ENCODE results near the gene CPNE8. TPM values are rescaled to one million over a fixed set of nuclear protein-coding genes. Genes with fewer than 3 reads are reported as not detected.

Gene CPNE8
- total and polyA plus RNA-seq, 2 experiments from 2014 or later = 5.9 to 14.5 TPM

GRCh38 chr12:38785381-38785780 lies 120.0 kb downstream of the CPNE8 start:
- Histone ChIP-seq H3K4me1 (ENCODE audit: insufficient read depth) (no peaks in the 10 kb centered on the region), H3K4me2 (no peak overlapping the region), H3K27ac (no peak overlapping the region), H2AFZ (no peak overlapping the region), H3K4me3 (no peak overlapping the region), H3K27me3 (no peaks in the 10 kb centered on the region), H4K20me1 (ENCODE audit: insufficient read depth, poor library complexity, severe bottlenecking) (no peaks in the 10 kb centered on the region), H3K36me3 (replicated peaks; ENCODE audit: insufficient read depth, low read depth) (no peaks in the 10 kb centered on the region), H3K79me2 (no peaks in the 10 kb centered on the region), H3K9me3 (ENCODE audit: low read depth) (peaks cover 7% of the 10 kb centered on the region), H3K9me2 (replicated peaks; ENCODE audit: insufficient read depth) (no peaks in the 10 kb centered on the region)
- no peak for DNase-seq (ENCODE audit: low spot score)
- TF ChIP-seq EZH2 (IDR thresholded peaks at IDR 0.05; ENCODE audit: borderline replicate concordance) (no peak), CTCF (IDR thresholded peaks at IDR 0.05; ENCODE audit: poor library complexity) (no peak), EZH2phosphoT487 (IDR thresholded peaks at IDR 0.05; ENCODE audit: low read depth, severe bottlenecking, unreplicated experiment) (no peak)
- WGBS (ENCODE audit: low lambda C conversion rate, missing lambda C conversion rate) = 71% methylated on average over 1 of the region's 1 CpG

- Histone ChIP-seq H3K36me3 (replicated peaks; ENCODE audit: insufficient read depth, low read depth) (no peaks in the 10 kb centered on the region), H3K9me2 (replicated peaks; ENCODE audit: insufficient read depth) (no peaks in the 10 kb centered on the region), H3K9me3 (ENCODE audit: low read depth) (peaks cover 5% of the 10 kb centered on the region), H3K4me3 (no peak overlapping the region), H3K27me3 (no peaks in the 10 kb centered on the region), H3K79me2 (no peaks in the 10 kb centered on the region), H3K4me2 (no peak overlapping the region), H3K27ac (no peak overlapping the region), H3K4me1 (ENCODE audit: insufficient read depth) (no peaks in the 10 kb centered on the region), H4K20me1 (ENCODE audit: insufficient read depth, poor library complexity, severe bottlenecking) (no peaks in the 10 kb centered on the region), H2AFZ (no peak overlapping the region)
- TF ChIP-seq EZH2phosphoT487 (IDR thresholded peaks at IDR 0.05; ENCODE audit: low read depth, severe bottlenecking, unreplicated experiment) (no peak), CTCF (IDR thresholded peaks at IDR 0.05; ENCODE audit: poor library complexity) (no peak), EZH2 (IDR thresholded peaks at IDR 0.05; ENCODE audit: borderline replicate concordance) (no peak)
- DNase-seq (ENCODE audit: low spot score) = no peak
- WGBS (ENCODE audit: low lambda C conversion rate, missing lambda C conversion rate) = 78% methylated on average over 2 of the region's 2 CpGs
These were observed 122.1 kb downstream of the CPNE8 start for GRCh38 chr12:38783304-38783703.

- H3K27ac ChIP-seq = no peak overlapping the region
- no peaks in the 10 kb centered on the region for H3K36me3 ChIP-seq (replicated peaks; ENCODE audit: insufficient read depth, low read depth)
- no peak for DNase-seq (ENCODE audit: low spot score)
- no peaks in the 10 kb centered on the region for H3K9me2 ChIP-seq (replicated peaks; ENCODE audit: insufficient read depth)
- H3K4me3 ChIP-seq = no peak overlapping the region
- TF ChIP-seq EZH2phosphoT487 (IDR thresholded peaks at IDR 0.05; ENCODE audit: low read depth, severe bottlenecking, unreplicated experiment) (no peak), CTCF (IDR thresholded peaks at IDR 0.05; ENCODE audit: poor library complexity) (no peak), EZH2 (IDR thresholded peaks at IDR 0.05; ENCODE audit: borderline replicate concordance) (no peak)
- H3K4me1 ChIP-seq (ENCODE audit: insufficient read depth) = no peaks in the 10 kb centered on the region
- H3K79me2 ChIP-seq = no peaks in the 10 kb centered on the region
- no peak overlapping the region for H3K4me2 ChIP-seq
- no peaks in the 10 kb centered on the region for H3K27me3 ChIP-seq
- H3K9me3 ChIP-seq (ENCODE audit: low read depth) = no peaks in the 10 kb centered on the region
- H2AFZ ChIP-seq = no peak overlapping the region
- no peaks in the 10 kb centered on the region for H4K20me1 ChIP-seq (ENCODE audit: insufficient read depth, poor library complexity, severe bottlenecking)
These were observed 123.0 kb downstream of the CPNE8 start for GRCh38 chr12:38782359-38782758.

GRCh38 chr12:38776647-38777046 lies 128.7 kb downstream of the CPNE8 start:
- TF ChIP-seq CTCF (IDR thresholded peaks at IDR 0.05; ENCODE audit: poor library complexity) (no peak), EZH2 (IDR thresholded peaks at IDR 0.05; ENCODE audit: borderline replicate concordance) (no peak), EZH2phosphoT487 (IDR thresholded peaks at IDR 0.05; ENCODE audit: low read depth, severe bottlenecking, unreplicated experiment) (no peak)
- Histone ChIP-seq H3K79me2 (no peaks in the 10 kb centered on the region), H3K4me2 (no peak overlapping the region), H3K4me1 (ENCODE audit: insufficient read depth) (no peaks in the 10 kb centered on the region), H3K9me3 (ENCODE audit: low read depth) (no peaks in the 10 kb centered on the region), H3K36me3 (replicated peaks; ENCODE audit: insufficient read depth, low read depth) (no peaks in the 10 kb centered on the region), H3K27me3 (no peaks in the 10 kb centered on the region), H4K20me1 (ENCODE audit: insufficient read depth, poor library complexity, severe bottlenecking) (no peaks in the 10 kb centered on the region), H3K27ac (no peak overlapping the region), H2AFZ (no peak overlapping the region), H3K4me3 (no peak overlapping the region), H3K9me2 (replicated peaks; ENCODE audit: insufficient read depth) (no peaks in the 10 kb centered on the region)
- DNase-seq (ENCODE audit: low spot score) = no peak
- WGBS (ENCODE audit: low lambda C conversion rate, missing lambda C conversion rate) = 94% methylated on average over 1 of the region's 1 CpG

Measured in hepatocyte (in vitro differentiated cells).